OCI-LY7 (cell line): Measurements from ENCODE around the gene ZNF254. TPM values are rescaled to one million over a fixed set of nuclear protein-coding genes. Genes with fewer than 3 reads are reported as not detected.
A peak's percentile ranks its signal among the peaks of the same experiment; 100 is the strongest.
"Not testable (repeated sequence)": the region's sequence is repeated elsewhere in the genome, so short reads cannot be mapped to it uniquely, and the experiment has no call there.

Experiments
- Bru-seq: library from RNA; stranded (reverse); fragments of 400-500 nt; gene quantifications from one replicate; lab custom pipeline; 2021; lab: Mats Ljungman, UMichigan
- BruChase-seq, 2 experiments: library from RNA; stranded (reverse); fragments of 400-500 nt; gene quantifications; one replicate each; lab custom pipeline; 2021; lab: Mats Ljungman, UMichigan
- BruUV-seq: library from RNA; stranded (reverse); fragments of 400-500 nt; replicated peaks from 2 replicates; lab custom pipeline; 2021; lab: Mats Ljungman, UMichigan
- CTCF ChIA-PET: fragments of 300-600 bp; sonication (Branson Sonifier 250); formaldehyde crosslinking; loops from one replicate; lab custom pipeline; 2022; ENCODE audit warnings: antibody characterized with exemption; ENCODE audit not compliant: unreplicated experiment; lab: Charles Lee
- POLR2A ChIA-PET: fragments of 300-600 bp; sonication (Branson Sonifier 250); formaldehyde crosslinking; loops from one replicate; lab custom pipeline; 2022; ENCODE audit warnings: antibody characterized with exemption; lab: Charles Lee
- DNase-seq: peaks from one replicate; pipeline ENCODE4 v3.0.0-alpha.2; 2015; ENCODE audit warnings: low spot score
- H2AFZ ChIP-seq: fragments of 200-600 bp; sonication (generic), shearing (Covaris generic); 2 replicates; pipeline ENCODE4 v1.6.1; 2014; ENCODE audit warnings: mild to moderate bottlenecking, antibody characterized with exemption, low read length, moderate library complexity
- H3K27ac ChIP-seq: fragments of 200-600 bp; sonication (generic); 2 replicates; pipeline ENCODE4 v1.5.1; 2014; ENCODE audit warnings: mixed run types, low read depth, mild to moderate bottlenecking, moderate library complexity, low read length, inconsistent platforms; ENCODE audit not compliant: poor library complexity, severe bottlenecking
- H3K36me3 ChIP-seq: fragments of 200-600 bp; sonication (generic); 2 replicates; pipeline ENCODE4 v1.6.1; 2014; ENCODE audit warnings: mild to moderate bottlenecking, antibody characterized with exemption, low read length, moderate library complexity, mixed read lengths; ENCODE audit not compliant: insufficient read depth
- H3K4me1 ChIP-seq: fragments of 200-600 bp; sonication (generic); 2 replicates; pipeline ENCODE4 v1.5.1; 2014; ENCODE audit warnings: mild to moderate bottlenecking, low read length; ENCODE audit not compliant: insufficient read depth, poor library complexity, severe bottlenecking
- H3K4me2 ChIP-seq: fragments of 200-600 bp; sonication (generic); 2 replicates; pipeline ENCODE4 v1.6.1; 2014; ENCODE audit warnings: mild to moderate bottlenecking, low read length
- H3K4me3 ChIP-seq: fragments of 200-600 bp; sonication (generic); 2 replicates; pipeline ENCODE4 v1.5.1; 2014; ENCODE audit warnings: mild to moderate bottlenecking, low read depth, low read length; ENCODE audit not compliant: poor library complexity, severe bottlenecking
- H3K79me2 ChIP-seq: fragments of 200-600 bp; sonication (generic); 2 replicates; pipeline ENCODE4 v1.6.1; 2016; ENCODE audit warnings: low read depth, mild to moderate bottlenecking, low read length, moderate library complexity, mixed read lengths; ENCODE audit not compliant: insufficient read depth
- H3K9me2 ChIP-seq: fragments of 200-600 bp; sonication (generic); 2 replicates; pipeline ENCODE4 v1.6.1; 2016; ENCODE audit warnings: mild to moderate bottlenecking, low read length, mixed read lengths; ENCODE audit not compliant: insufficient read depth
- H3K9me3 ChIP-seq: fragments of 200-600 bp; sonication (generic); 2 replicates; pipeline ENCODE4 v1.6.1; 2014; ENCODE audit warnings: mild to moderate bottlenecking, mixed run types, low read length, mixed read lengths
- H4K20me1 ChIP-seq: fragments of 200-600 bp; sonication (generic); 2 replicates; pipeline ENCODE4 v1.6.1; 2014; ENCODE audit warnings: mild to moderate bottlenecking, antibody characterized with exemption, low read length, moderate library complexity, mixed read lengths; ENCODE audit not compliant: insufficient read depth
- CTCF ChIP-seq: fragments of 200-600 bp; sonication (generic); conservative IDR thresholded peaks from 2 replicates; pipeline ENCODE4 v1.5.1; 2014; ENCODE audit warnings: mild to moderate bottlenecking, antibody characterized with exemption, low read length, moderate library complexity, mixed read lengths
- EZH2phosphoT487 ChIP-seq: fragments of 200-600 bp; sonication (generic); IDR thresholded peaks from 2 replicates; pipeline ENCODE4 v1.6.1; 2018; ENCODE audit warnings: low read depth, borderline replicate concordance, mild to moderate bottlenecking, mixed run types, antibody characterized with exemption, low read length, moderate library complexity, mixed read lengths
- intact Hi-C: fragments of 100-400 bp; cut with micrococcal nuclease; formaldehyde crosslinking; loops from one replicate; pipeline ENCODE4 v1.10.0; 2022; ENCODE audit not compliant: unreplicated experiment
- long read RNA-seq: library from polyadenylated mRNA; stranded (forward); transcript quantifications from one replicate; pipeline ENCODE4 v2.0.0, GENCODE V29; 2022
- total RNA-seq, 2 experiments: library from RNA; depleted of rRNA in 1 of 2; stranded (reverse); fragments of >200 nt in 1 of 2; shearing (Covaris generic) in 1 of 2; gene quantifications; 2 replicates each; pipeline ENCODE4 v1.2.3, GENCODE V29; 2014 to 2022

ZNF254 gene
- total RNA-seq (2014; rRNA removed; shearing (Covaris generic)) (8.4 and 12.2 TPM in 2 replicates), total RNA-seq (2022) (10.1 and 11.5 TPM in 2 replicates), Bru-seq, nascent RNA (percentile 70 among the genes with signal in this experiment), BruChase-seq, experiment 1, labeled RNA remaining after a 6-hour chase (percentile 64 among the genes with signal in this experiment), BruChase-seq, experiment 2, labeled RNA remaining after a 2-hour chase (percentile 71 among the genes with signal in this experiment)
- long read RNA-seq, partial matches to known transcripts, result 1 of 12 reads
- long read RNA-seq, other reads (novel, unspliced or antisense), result 9 of 12 reads

GRCh38 chr19:24086974-24087595, at the start of gene ZNF254:
Gene ZNF254, plus strand, starts transcription at chr19:24087187. Its CDS starts 121 bp downstream, at chr19:24087308.
- peaks cover 16% of the 10 kb centered on the region; the same call in 1 of the 2 replicates for H3K79me2 ChIP-seq
- ChIA-PET POLR2A (interaction anchor here (0.5 to 1.6 kb wide), 4 partner anchors 8 to 814 kb away, joined by 3 to 5 read pairs (median 4); no protein-coding TSS in a partner anchor), CTCF (no interaction called here)
- TSS peak; percentile 57 for BruUV-seq
- peaks cover 5% of the 10 kb centered on the region for H3K4me1 ChIP-seq
- no peaks in the 10 kb centered on the region for H4K20me1 ChIP-seq
- H3K9me2 ChIP-seq, result no peaks in the 10 kb centered on the region
- H3K4me2 ChIP-seq, result peak within 1 kb of the TSS; percentile 72
- peak within 1 kb of the TSS; percentile 81 for H3K4me3 ChIP-seq
- no peak for TF ChIP-seq EZH2phosphoT487
- TF ChIP-seq CTCF, result no peak
- H3K9me3 ChIP-seq, result no peaks in the 10 kb centered on the region
- peak within 1 kb of the TSS; percentile 30 for H3K27ac ChIP-seq
- peak; percentile 89 for DNase-seq
- H2AFZ ChIP-seq, result peak within 1 kb of the TSS; percentile 13; the same call in 1 of the 2 replicates
- intact Hi-C loops, result no loop called here
- peaks cover 15% of the 10 kb centered on the region for H3K36me3 ChIP-seq

DNA sequence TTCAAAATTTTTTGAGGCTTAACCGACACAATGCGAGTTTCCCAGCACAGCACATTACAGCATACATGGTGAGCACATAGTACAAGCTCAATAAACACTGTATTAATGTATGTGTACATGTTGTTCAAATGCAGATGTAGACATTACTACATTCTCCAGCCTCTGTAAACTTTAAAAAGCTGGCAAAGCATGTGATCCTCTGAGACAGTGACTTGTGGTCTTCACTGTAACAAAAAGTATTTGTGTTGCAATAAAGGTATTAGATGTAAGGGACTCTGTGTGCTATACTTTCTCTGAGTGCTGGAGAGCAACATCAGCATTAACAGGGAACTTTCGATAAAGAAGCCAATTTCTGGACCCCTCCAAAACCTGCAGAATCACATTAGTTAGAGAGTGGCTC, 46.4 kb upstream of the ZNF254 start:
- ChIA-PET CTCF (no interaction called here), POLR2A (no interaction called here)
- Histone ChIP-seq H3K4me1 (no peaks in the 10 kb centered on the region), H4K20me1 (no peaks in the 10 kb centered on the region), H3K4me2 (no peak overlapping the region), H3K27ac (no peak overlapping the region), H3K9me3 (no peaks in the 10 kb centered on the region), H3K79me2 (0 out of 2 replicates have a peak, but pooled peaks cover 11% of the 10 kb centered on the region), H3K4me3 (no peak overlapping the region), H3K36me3 (peaks cover 39% of the 10 kb centered on the region), H3K9me2 (no peaks in the 10 kb centered on the region), H2AFZ (no peak overlapping the region)
- intact Hi-C loops, result no loop called here
- no TSS peak for BruUV-seq
- TF ChIP-seq CTCF, result no peak
- no peak for TF ChIP-seq EZH2phosphoT487
- no peak for DNase-seq

DNA sequence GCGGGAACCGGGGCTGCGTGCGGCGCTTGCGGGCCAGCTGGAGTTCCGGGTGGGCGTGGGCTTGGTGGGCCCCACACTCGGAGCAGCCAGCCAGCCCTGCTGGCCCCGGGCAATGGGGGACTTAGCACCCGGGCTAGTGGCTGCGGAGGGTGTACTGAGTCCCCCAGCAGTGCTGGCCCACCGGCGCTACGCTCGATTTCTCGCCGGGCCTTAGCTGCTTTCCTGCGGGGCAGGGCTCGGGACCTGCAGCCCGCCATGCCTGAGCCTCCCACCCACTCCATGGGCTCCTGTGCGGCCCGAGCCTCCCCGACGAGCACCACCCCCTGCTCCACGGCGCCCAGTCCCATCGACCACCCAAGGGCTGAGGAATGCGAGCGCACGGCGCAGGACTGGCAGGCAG, 45.7 kb upstream of the ZNF254 start:
- DNase-seq, H3K4me2 ChIP-seq, BruUV-seq, H4K20me1 ChIP-seq, H3K9me2 ChIP-seq, H3K4me1 ChIP-seq, intact Hi-C loops, H2AFZ ChIP-seq, H3K9me3 ChIP-seq, H3K27ac ChIP-seq, POLR2A ChIA-PET, H3K4me3 ChIP-seq, CTCF ChIA-PET: not testable (repeated sequence)
- Histone ChIP-seq H3K36me3 (peaks cover 39% of the 10 kb centered on the region), H3K79me2 (0 out of 2 replicates have a peak, but pooled peaks cover 10% of the 10 kb centered on the region)
